Stimulated activated CD8-positive, alpha-beta memory T cell treated with anti-CD3 and anti-CD28 coated beads, Interleukin-2, amount 100 ng/mL, for 1 hour (primary cell): ENCODE results near the gene DDB1.

Experiments
- DNase-seq, 2 donors: peaks; one replicate each; pipeline ENCODE4 v3.0.0-alpha.2; 2020; ENCODE audit warnings: low read depth in 2 of 2

The DDB1 gene

DNA sequence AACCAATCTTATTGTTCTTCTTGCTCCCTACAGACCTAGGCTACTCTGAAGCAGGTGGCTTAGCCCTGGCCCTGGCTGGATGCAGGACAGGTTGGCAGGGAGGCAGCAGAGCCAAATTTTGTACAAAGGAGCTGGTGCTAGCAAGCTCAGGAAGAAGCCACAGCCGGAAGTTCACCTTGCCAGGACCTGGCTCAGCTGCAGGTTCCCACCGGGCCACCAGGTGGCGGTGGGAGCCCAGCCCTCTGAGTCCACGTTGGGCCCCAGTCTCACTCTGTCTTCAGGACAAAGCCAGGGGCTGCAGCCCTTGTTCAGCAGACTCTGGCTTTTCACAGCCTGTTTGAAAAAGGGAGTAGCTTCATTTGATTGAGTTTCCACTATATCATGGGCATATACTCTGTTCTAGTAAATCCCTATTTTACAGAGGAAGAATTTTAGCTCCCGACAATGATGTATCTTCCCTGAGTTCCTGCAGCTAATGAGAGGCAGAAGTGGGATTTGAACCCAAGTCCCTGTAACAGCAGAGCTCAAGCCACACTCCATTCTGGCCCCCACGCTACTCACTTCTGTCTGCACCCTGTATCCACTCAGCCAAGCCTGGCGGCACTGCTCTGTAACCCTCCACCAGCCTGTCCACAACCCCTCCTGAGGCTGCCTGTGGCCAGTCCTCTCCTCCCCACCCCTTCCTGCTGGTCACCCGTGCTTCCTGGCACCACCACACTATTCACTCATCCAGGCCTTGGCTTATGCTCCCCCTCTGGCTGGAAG, 3.4 kb upstream of the DDB1 start:
- DNase-seq = peak; percentile 63 to 64

DNA sequence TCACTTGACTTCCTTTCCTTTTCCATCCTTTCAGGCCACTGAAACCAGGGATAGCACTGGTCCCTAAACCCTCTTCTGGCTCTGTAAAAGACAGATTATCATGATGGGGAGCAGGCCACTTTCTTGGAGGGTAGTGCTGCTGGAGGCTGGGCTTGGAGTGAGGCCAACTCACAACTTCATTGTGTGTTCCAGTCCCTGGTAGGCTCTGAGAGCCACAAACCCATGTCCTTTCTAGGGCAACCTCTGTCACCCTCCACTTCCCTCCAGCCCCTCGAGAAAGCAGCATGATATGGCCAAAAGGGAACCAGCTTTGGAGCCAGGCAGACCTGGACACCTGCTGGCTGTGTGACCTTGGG, 2.4 kb upstream of the DDB1 start:
- DNase-seq = no peak

DNA sequence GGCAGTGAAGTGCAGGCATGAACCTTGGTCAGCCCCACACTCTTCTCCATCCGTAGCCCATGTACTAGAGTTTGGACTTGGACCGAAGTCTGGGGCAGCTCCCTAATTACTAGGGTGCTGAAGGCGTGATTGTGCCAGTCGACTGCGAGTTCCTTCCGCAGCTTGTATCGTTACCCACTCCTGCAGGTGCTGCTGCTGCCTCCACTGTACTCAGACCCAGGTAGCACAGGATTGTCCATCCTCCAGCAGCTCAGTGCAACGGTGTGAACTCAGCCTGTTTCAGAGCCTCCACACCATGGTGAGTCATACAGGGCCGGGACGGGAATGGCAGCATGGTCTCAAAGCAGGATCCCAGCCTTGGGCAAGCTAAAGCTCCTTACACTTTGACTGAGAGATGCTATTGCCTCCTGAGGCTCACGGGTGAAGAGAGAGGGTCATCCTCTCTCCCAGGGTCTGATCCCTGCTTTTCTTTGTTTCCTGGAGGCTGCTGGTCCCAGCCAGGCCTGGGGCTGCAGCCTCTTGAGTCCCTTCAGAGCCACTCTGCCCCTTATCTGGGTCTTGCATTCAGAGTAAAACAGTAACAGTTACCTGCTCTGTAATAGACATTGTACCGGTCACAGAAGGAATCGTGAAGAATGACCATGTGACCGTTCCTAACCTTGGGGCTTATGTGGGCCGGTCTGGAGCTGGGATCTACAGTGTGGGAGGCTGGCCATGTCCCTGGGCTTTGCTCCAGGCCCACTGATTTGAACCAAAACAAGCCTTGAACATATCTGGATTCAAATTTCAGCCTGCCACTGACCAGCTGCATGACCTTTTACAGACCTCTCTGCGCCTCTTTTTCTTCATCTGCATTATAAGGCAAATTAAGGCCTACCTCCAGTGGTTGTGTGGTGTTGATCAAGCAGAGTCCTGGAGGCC, 1.8 kb upstream of the DDB1 start:
- no peak for DNase-seq

DNA sequence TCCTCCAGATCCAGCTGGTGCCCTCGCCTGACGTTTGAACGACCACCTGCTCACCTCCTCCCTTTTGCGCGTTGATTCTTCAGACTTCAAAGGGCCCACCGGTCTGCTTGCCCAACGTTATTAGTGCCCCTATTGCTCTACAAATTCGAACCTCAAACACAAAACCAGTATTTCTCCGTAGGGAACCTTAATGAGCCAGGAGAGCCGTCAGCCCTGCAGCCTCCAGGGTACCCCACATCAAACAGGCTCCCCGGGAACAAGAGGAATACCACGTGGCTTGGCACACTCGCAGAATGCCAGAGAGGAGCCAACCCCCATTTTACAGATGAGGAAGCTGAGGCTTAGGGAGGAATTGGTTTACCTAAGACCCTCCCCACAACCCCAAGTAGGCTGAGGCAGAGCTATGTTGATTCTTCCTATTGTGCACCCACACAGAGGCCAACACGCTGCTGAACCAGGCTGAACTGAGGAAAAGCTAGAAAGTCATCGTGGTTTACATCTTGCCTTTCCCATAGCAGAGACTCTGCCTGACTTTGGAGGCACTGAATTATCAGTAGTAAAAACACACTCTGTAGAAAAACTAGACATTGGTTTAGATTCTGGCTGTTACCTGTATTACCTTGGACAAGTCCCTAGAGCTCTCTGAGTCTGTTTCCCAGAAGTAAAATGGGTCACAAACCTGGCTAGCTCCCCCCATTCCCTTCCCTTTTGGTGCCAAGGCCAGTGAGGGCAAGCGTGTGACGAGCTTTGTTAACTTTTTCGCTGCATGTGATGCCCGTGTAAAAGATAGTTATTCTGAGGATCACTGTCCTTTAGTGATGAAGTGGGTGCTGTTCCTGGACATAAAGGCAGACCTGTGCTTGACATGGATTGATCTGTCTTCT, 887 bp upstream of the DDB1 start:
- no peak for DNase-seq

DNA sequence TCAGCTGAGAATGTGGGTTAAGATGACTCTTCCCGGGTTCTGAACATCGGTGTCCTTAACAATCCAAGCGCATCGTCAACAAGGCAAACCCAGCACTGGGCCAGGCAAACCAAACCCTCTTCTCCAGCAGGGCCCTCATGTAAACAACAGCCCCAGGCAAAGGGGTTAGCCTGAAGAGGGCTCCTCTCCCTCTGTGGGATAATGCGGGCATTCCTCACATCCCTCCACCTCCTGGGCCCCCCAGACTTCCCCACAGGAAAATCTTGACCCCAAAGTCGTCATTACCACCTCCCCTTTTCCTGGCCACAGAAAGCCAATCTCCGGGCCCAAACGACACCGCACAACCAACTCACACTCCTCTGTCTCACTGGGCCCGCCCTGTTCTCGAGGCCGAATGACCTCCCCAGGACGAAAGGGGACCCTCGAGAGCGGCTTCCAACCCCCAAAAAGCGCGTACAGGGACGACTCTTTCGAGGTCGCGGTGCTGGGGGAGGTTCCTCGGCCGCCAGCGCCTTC, 566 bp downstream of the DDB1 start:
- no peak for DNase-seq

DNA sequence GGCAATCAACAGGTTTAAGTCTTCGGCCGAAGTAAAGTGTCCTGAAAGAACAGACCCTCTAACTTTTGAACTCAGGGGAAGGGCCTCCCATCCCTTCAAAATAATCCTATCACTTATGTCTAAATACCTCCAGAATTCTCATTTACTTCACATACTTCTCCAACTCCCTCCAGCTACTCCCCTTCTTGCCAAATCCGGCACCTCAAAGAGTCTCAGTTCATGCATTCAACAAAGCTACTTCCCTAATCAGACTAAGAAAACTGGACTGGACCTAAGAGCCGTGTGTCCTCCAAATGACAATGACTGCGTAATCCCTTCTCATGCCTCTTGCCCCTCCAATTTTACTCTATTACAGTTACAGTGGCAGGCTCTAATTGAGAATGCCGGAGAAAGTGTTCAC, 1.3 kb downstream of the DDB1 start:
- DNase-seq = no peak

DNA sequence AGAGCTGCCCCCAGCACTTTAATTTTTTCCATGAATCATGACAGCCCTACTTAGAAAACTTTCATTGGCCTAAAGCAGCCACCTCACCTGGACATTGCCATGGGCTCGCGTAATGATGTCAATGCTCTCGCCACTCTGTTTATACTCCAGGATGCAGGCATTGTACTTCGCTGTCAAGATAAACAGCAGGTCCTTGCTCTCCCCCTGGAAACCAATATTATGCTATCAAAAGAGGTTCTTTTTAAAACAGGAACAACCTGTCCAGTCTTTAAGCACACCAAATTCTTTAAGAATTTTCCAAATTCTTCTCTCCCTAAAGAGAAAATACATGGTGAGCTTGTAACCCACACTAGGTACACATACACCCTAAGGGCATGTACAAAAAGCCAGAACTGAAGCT, 3.0 kb downstream of the DDB1 start:
- no peak for DNase-seq

DNA sequence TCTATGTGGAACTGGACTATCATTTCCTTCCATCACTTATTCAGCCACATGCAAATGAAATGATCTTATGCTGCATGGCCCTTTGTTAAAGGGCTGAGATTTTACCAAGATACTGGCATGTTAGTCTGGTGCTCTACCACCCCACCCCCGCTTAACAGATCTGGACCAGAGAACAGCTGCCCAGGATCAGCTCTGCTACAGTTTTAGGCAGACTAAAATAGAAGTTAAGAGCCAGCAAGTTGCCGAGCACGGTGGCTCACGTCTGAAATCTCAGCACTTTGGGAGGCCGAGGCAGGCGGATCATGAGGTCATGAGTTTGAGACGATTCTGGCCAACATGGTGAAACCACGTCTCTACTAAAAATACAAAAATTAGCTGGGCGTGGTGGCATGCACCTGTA, 4.6 kb downstream of the DDB1 start:
- DNase-seq = no peak

DNA sequence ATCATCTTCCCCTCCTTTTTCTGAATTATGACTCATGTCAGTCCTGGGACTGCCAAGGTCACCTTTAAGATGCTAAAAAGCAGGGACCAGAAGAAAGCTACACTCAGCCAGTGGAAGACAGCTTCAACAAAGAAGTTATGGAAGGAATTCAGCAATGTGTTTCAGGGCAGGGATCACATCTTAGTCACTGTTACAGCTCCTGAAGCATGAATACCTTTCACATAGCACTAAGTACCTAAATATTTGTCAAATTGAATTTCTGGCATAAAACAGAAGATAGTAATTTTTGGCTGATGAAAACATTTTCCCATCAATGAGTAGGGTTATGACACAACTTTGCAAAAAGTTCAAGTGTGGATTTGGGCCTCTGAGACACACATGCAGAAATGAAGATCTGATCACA, 5.2 kb downstream of the DDB1 start:
- DNase-seq = no peak

DNA sequence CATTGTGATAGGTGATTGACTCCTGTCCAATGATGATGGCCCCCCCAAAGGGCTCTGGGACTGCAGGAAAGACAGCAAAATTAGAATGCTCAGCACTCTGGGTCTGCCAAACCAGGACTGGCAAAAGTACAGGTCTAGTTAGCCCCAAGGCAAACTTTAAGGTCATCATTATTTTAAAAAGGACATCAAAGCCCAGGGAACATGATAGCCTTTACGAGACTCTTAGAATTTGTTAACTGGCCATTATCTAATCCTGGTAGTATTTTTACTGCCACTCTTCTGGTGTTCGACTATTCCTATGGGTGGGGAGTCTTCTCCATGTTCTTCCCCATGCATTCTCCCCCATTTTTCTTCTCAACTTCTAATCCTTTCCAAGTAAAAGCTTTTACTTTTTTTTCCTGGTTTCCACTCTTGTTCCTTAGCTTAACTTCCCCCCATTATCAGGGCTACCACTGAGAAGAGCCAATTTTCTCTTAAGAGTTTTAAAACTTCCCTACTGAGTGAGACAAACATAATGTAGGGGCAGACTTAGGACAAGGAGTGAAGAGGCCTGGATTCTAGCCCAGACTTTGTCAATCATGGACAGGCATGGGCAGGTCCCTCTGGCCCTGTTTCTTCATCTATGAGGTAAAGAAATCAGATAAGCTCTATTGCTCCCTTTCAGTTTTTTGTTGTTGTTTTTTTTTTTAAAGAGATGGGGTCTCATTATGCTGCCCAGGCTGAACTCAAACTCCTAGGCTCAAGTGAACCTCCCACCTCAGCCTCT, 7.1 kb downstream of the DDB1 start:
- DNase-seq = no peak

DNA sequence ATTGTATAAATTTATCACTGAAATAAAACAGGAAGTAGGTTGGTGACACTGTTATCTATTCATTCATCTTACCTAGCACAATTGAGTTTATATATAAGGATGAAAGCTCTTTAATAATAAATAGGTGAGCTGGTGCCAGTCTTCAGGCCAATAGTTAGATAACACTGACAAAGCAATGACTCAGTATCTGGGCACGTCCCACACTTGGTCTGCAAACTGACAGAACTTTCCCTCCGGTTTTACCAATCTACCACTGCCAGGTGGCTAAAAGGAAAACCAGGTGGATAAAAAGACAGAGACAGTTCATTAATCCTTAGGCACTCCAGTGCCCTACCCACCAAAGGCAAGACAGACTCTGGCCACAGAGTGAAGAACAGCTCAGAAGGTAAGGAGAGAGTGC, 17.6 kb downstream of the DDB1 start:
- DNase-seq = no peak

DNA sequence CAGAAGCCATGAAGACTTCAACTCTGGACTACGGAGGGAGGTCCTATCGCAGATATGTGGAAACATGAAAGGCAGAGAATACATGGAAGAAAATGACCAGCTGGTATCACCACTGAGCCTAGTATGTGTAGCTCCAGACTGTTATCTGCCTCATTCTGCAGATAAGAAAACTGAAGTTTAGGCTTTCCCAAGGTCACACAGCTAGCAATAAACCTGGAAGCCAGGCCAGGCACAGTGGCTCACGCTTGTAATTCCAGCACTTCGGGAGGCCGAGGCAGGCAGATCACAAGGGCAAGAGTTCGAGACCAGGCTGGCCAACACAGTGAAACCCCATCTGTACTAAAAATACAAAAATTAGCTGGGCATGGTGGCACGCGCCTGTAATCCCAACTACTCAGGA, 22.2 kb downstream of the DDB1 start:
- DNase-seq = no peak

DNA sequence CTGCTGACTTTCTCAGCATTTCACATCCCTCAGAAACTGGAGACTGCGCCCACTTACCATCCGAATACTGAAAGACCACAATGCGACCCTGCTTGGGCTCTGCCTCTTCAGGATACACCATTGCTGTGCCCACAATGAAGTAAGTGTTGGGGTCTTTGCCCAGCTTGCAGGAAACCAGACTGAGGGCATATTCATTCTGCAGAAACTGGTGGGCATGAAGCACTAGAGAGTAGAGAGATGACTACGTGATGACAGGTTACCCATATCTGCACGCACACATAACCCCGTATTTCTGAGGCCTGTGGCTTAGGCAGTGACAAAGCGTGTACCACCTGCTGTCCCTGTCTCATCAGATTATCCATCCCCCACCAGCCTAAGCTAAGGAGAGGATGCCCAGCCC, 23.2 kb downstream of the DDB1 start:
- DNase-seq = no peak

DNA sequence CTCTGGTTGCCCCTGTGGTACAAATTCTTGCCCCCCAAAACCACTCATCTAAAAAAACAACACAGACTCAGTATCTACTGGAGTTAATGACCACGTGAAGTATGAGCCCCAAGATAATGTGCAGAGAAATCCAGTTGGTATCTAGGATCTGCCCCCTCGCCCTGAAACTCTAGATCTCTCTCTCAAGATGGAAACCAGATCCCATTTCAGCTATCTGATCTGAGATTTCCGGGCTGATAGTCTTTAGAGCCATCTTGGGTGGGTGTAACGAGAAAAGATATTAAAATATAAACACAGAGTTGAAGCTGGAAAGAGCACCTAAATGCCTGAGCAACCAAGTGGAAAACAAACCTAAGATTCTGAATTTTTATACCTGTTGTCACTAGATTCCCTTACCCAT, 23.8 kb downstream of the DDB1 start:
- DNase-seq = no peak

DNA sequence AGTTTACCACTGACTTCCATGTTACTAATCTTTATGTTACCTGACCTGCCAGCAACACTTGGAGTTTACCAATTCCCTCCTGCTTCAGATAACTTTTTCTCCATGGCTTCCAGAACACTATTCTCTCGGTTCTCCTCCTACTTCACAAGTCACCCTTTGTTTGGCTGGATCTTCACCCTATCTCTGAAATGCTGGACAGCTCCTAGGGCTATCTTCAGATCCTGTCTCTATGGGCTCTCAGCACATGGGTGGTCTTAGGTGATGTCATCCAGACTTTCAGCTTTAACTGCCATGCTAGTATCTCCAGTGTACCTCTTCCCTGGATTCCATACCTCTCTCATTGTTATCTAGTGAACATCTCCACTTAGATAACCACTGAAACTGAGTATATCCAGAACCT, 25.6 kb downstream of the DDB1 start:
- DNase-seq = no peak

DNA sequence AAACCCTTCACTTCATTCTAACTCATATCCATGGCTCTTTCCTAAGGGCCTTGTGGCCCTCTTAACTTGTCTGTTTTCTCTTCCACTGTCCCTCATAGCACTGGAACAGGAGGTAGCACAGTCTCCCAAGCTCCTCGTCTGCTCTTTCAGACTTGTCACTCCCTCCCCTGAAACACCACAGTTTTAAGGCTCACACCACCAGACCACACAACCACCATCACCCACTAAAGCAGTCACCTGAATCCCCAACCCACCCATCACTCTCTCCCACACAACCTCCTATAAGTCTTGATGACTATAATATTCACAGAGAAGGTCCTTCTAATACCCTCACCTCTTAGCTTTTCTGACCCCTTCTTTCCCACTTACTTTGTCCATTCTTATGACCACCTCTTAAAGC, 26.7 kb downstream of the DDB1 start:
- no peak for DNase-seq

DNA sequence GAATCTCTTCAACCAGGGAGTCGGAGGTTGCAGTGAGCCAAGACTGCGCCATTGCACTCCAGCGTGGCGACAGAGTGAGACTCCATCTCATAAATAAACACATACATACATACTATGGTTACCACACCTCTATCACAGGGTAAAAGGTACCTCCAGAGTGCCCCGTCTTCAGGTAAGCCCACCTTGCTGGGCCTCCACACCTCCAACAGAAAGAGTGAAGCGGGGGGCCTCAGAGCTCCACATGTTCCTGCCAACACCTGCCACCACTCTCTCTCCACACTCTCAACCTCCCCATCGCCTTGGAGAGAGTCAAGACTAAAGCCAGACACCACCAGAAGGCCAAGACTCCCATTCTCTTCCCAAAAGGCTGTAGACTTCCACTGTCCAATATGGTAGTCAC, 27.5 kb downstream of the DDB1 start:
- DNase-seq = no peak

DNA sequence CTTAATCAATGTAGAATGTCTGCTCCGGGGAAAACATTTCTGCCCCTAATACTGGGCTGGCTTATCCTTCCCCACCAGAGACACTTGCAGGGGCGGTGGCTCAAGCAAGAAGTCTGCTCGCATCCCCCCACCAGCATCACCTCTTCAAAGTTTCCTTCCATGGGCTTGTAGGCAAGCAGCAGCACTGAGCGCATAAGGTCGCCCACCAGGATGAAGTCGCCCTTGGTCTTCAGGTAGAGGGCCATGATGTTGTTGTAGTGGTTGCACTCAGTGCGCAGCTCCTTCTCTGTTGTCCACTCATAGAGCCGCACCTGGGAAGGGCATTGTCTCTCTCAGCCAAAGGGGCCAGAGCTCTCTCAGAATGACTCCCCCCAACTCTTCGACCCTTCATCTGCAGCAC, 29.2 kb downstream of the DDB1 start:
- no peak for DNase-seq

DNA sequence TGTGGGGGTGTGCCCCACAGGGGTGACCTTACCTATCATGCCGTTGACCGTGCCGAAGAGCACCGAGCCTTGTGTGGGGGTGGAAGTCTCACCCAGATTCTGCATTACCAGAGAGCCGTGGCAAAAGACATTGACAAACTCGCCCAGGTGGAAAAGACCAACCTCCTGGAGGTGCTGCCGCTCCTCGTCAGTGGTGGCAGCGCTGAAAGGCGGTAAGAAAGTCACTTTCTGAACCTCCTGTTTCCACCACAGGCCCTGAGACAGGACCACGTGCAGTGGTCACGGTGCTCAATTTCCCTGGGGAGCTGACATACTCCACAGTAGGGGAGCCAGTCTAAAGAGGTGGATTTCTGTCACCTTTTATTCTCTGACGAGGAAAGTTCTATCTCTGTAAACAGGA, 30.4 kb downstream of the DDB1 start:
- no peak for DNase-seq

DNA sequence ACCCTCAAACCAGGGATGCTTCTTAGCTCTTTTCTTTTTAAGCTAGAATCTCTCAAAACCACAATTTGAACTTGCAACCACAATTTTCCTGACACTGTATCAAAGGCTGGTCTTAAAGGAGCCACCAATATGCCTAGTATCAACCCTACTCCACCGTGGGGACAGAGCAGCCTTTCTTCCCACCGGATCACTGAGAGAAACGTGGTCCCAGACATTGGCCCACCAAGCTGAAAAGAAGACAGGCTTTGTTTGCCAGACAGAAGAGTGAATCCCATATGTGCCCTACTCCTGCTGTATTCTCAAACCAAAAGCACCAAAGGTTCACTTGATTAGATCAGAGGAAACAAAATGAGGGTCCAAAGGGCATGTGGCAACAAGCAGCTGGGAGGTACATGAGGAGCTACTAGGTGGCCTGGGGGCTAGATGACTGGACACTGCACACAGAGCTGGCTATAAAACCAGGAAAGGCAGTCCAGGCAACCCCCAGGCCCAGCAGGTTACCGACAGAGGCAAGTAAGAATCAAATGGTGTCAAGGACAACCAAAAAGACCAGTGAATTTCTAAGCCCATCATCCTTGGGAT, 34.2 kb downstream of the DDB1 start:
- DNase-seq = no peak

DNA sequence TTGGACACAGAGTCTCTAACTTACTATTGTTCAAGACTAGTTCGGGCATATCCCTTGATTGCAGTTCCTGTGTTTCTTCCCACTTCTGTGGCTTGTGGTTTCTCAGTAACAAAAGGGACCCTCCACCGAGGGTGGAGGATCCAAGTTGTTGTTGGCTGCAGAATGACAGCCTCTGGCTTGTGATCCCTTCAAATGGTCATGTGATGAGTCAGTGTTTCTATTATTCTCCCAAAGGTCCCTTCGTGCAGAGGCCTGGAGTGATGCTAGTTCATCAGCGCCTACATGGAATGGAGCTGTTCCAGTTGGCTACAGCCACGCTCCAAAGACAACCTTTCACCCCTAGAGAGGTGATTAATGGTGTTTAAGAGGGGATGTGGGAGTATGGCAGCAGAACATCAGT, 35.2 kb downstream of the DDB1 start:
- no peak for DNase-seq
